K562 (cell line): Measurements from ENCODE around the gene ZNF408.

ENCODE experiments used
- ARNT ChIP-seq, 2 experiments: fragments of 450-650 bp; IDR thresholded peaks; 2 replicates each; pipeline ENCODE4 v1.6.1; 2016; ENCODE audit warnings: mild to moderate bottlenecking in 1 of 2
- CEBPB ChIP-seq: fragments of 450-650 bp; IDR thresholded peaks from 2 replicates; pipeline ENCODE4 v1.6.1; 2016; ENCODE audit warnings: missing genetic modification characterization, missing compliant biosample characterization
- HDAC2 ChIP-seq: fragments of 450-650 bp; IDR thresholded peaks from 2 replicates; pipeline ENCODE4 v1.6.1; 2016; ENCODE audit warnings: mild to moderate bottlenecking
- NRF1 ChIP-seq, 2 experiments: fragments of 450-650 bp; IDR thresholded peaks in 1 of 2; conservative IDR thresholded peaks in 1 of 2; 2 replicates each; pipeline ENCODE4 v1.6.1; 2014; ENCODE audit warnings: mild to moderate bottlenecking in 2 of 2
- POLR2AphosphoS5 ChIP-seq: IDR thresholded peaks from 2 replicates; pipeline ENCODE4 v1.6.1; 2011; ENCODE audit warnings: mild to moderate bottlenecking, low read depth, low read length, moderate library complexity; ENCODE audit not compliant: control insufficient read depth, insufficient read depth
- RCOR1 ChIP-seq, 2 experiments: IDR thresholded peaks; 2 replicates each; pipeline ENCODE4 v1.6.1; 2012; ENCODE audit warnings: low read depth in 2 of 2, low read length in 2 of 2, borderline replicate concordance in 1 of 2, improper control_type of control experiment in 1 of 2
- SMARCA4 ChIP-seq: fragments of 450-650 bp; IDR thresholded peaks from 2 replicates; pipeline ENCODE4 v1.6.1; 2016
- ZNF766 ChIP-seq: fragments of 200-800 bp; sonication (Bioruptor generic); conservative IDR thresholded peaks from 2 replicates; pipeline ENCODE4 v1.6.1; 2016; ENCODE audit warnings: missing genetic modification characterization, missing compliant biosample characterization
- TF ChIP-seq, protein P1 (sequence below), 3 experiments: IDR thresholded peaks in 2 of 3; conservative IDR thresholded peaks in 1 of 3; 2 replicates each; pipeline ENCODE4 v1.5.1; 2011 to 2012; ENCODE audit warnings: low read length in 3 of 3, mild to moderate bottlenecking in 3 of 3, control low read depth in 2 of 3, improper control_type of control experiment in 1 of 3, inconsistent platforms in 1 of 3, low read depth in 1 of 3, mixed read lengths in 1 of 3, moderate library complexity in 1 of 3; ENCODE audit not compliant: insufficient read depth in 2 of 3
- TF ChIP-seq, protein P2 (sequence below): sonication (generic); formaldehyde crosslinking; IDR thresholded peaks from 2 replicates; pipeline ENCODE4 v1.8.0; 2022; ENCODE audit warnings: missing genetic modification reagents, mild to moderate bottlenecking, moderate library complexity, borderline replicate concordance
- TF ChIP-seq, protein P3 (sequence below): fragments of 250-450 bp; sonication (Bioruptor Pico); IDR thresholded peaks from 2 replicates; pipeline ENCODE4 v1.5.0; 2020; ENCODE audit warnings: mild to moderate bottlenecking, borderline replicate concordance
- TF ChIP-seq, protein P4 (sequence below): fragments of 250-450 bp; sonication (Bioruptor Pico); IDR thresholded peaks from 2 replicates; pipeline ENCODE4 v1.8.0; 2022; ENCODE audit warnings: moderate library complexity, mild to moderate bottlenecking, inconsistent platforms
- TF ChIP-seq, protein P5 (sequence below): fragments of 450-650 bp; formaldehyde crosslinking; IDR thresholded peaks from 2 replicates; pipeline ENCODE4 v1.4.0; 2022; ENCODE audit warnings: missing genetic modification characterization

DNA sequence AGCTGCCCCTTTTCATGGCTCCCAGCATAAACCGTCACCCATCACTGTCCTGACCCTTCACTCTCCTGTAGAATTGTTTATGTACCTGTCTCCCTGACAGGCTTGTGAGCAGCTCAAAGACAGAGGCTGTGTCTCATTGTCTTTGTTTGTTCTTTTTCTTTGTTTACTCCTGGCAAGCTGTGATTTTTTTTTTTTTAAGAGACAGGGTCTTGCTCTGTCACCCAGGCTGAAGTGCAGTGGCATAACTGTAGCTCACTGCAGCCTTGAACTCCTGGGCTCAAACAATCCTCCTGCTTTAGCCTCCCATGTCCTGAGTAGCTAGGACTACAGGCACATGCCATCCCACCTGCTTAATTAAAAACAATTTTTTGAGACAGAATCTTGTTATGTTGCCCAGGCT is 10.1 kb upstream of the ZNF408 start:
- TF ChIP-seq, protein P1, sequence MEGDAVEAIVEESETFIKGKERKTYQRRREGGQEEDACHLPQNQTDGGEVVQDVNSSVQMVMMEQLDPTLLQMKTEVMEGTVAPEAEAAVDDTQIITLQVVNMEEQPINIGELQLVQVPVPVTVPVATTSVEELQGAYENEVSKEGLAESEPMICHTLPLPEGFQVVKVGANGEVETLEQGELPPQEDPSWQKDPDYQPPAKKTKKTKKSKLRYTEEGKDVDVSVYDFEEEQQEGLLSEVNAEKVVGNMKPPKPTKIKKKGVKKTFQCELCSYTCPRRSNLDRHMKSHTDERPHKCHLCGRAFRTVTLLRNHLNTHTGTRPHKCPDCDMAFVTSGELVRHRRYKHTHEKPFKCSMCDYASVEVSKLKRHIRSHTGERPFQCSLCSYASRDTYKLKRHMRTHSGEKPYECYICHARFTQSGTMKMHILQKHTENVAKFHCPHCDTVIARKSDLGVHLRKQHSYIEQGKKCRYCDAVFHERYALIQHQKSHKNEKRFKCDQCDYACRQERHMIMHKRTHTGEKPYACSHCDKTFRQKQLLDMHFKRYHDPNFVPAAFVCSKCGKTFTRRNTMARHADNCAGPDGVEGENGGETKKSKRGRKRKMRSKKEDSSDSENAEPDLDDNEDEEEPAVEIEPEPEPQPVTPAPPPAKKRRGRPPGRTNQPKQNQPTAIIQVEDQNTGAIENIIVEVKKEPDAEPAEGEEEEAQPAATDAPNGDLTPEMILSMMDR (IDR thresholded peaks at IDR 0.05 in 2 of 3, conservative IDR thresholded peaks at IDR 0.05 in 1 of 3; ENCODE audit: insufficient read depth in 2 of 3, low read depth in 1 of 3, low read length in 3 of 3): no peak
- no peak for TF ChIP-seq NRF1 (conservative IDR thresholded peaks at IDR 0.05 in 1 of 2, IDR thresholded peaks at IDR 0.05 in 1 of 2)
- TF ChIP-seq, protein P2, sequence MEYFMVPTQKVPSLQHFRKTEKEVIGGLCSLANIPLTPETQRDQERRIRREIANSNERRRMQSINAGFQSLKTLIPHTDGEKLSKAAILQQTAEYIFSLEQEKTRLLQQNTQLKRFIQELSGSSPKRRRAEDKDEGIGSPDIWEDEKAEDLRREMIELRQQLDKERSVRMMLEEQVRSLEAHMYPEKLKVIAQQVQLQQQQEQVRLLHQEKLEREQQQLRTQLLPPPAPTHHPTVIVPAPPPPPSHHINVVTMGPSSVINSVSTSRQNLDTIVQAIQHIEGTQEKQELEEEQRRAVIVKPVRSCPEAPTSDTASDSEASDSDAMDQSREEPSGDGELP (CRISPR knock-in tag): no peak
- no peak for TF ChIP-seq ARNT (IDR thresholded peaks at IDR 0.05)
- TF ChIP-seq HDAC2: no peak
- no peak for TF ChIP-seq SMARCA4
- TF ChIP-seq, protein P3, sequence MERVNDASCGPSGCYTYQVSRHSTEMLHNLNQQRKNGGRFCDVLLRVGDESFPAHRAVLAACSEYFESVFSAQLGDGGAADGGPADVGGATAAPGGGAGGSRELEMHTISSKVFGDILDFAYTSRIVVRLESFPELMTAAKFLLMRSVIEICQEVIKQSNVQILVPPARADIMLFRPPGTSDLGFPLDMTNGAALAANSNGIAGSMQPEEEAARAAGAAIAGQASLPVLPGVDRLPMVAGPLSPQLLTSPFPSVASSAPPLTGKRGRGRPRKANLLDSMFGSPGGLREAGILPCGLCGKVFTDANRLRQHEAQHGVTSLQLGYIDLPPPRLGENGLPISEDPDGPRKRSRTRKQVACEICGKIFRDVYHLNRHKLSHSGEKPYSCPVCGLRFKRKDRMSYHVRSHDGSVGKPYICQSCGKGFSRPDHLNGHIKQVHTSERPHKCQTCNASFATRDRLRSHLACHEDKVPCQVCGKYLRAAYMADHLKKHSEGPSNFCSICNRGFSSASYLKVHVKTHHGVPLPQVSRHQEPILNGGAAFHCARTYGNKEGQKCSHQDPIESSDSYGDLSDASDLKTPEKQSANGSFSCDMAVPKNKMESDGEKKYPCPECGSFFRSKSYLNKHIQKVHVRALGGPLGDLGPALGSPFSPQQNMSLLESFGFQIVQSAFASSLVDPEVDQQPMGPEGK: no peak
- TF ChIP-seq, protein P4, sequence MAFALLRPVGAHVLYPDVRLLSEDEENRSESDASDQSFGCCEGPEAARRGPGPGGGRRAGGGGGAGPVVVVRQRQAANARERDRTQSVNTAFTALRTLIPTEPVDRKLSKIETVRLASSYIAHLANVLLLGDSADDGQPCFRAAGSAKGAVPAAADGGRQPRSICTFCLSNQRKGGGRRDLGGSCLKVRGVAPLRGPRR (CRISPR knock-in tag): no peak
- TF ChIP-seq ZNF766 (CRISPR knock-in tag): no peak
- no peak for TF ChIP-seq RCOR1 (IDR thresholded peaks at IDR 0.05; ENCODE audit: borderline replicate concordance in 1 of 2, low read depth in 2 of 2, low read length in 2 of 2)
- no peak for TF ChIP-seq POLR2AphosphoS5
- no peak for TF ChIP-seq CEBPB
- TF ChIP-seq, protein P5, sequence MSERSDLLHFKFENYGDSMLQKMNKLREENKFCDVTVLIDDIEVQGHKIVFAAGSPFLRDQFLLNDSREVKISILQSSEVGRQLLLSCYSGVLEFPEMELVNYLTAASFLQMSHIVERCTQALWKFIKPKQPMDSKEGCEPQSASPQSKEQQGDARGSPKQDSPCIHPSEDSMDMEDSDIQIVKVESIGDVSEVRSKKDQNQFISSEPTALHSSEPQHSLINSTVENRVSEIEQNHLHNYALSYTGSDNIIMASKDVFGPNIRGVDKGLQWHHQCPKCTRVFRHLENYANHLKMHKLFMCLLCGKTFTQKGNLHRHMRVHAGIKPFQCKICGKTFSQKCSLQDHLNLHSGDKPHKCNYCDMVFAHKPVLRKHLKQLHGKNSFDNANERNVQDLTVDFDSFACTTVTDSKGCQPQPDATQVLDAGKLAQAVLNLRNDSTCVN: no peak
